Measurements from ENCODE around the gene MKLN1.

The MKLN1 gene

DNA sequence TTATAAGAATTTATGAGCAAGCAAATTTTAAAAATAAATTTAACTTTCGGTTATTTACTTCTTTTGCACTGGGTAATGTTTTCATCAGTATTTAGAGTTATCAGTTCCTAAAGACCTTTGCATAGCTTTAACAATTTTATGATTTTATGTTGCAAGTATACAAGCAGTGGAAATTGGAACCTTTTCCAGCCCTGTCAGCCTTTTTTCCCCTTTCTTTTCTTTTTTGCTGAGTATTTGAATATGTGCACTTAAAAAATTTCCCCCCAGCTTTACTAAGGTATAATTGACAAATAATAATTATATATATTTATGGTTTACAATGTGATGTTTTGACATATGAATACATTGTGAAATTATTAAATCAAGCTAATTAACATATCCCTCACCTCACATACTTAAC is 62.6 kb downstream of the MKLN1 start:
- TF ChIP-seq, protein P1, sequence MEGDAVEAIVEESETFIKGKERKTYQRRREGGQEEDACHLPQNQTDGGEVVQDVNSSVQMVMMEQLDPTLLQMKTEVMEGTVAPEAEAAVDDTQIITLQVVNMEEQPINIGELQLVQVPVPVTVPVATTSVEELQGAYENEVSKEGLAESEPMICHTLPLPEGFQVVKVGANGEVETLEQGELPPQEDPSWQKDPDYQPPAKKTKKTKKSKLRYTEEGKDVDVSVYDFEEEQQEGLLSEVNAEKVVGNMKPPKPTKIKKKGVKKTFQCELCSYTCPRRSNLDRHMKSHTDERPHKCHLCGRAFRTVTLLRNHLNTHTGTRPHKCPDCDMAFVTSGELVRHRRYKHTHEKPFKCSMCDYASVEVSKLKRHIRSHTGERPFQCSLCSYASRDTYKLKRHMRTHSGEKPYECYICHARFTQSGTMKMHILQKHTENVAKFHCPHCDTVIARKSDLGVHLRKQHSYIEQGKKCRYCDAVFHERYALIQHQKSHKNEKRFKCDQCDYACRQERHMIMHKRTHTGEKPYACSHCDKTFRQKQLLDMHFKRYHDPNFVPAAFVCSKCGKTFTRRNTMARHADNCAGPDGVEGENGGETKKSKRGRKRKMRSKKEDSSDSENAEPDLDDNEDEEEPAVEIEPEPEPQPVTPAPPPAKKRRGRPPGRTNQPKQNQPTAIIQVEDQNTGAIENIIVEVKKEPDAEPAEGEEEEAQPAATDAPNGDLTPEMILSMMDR (IDR thresholded peaks at IDR 0.05; ENCODE audit: low read depth, low read length) = no peak
- no peak for DNase-seq (ENCODE audit: low read depth in 2 of 2)
- no peak overlapping the region for H3K4me3 ChIP-seq (replicated peaks in 1 of 2; ENCODE audit: low read depth in 2 of 2, low read length in 2 of 2)

DNA sequence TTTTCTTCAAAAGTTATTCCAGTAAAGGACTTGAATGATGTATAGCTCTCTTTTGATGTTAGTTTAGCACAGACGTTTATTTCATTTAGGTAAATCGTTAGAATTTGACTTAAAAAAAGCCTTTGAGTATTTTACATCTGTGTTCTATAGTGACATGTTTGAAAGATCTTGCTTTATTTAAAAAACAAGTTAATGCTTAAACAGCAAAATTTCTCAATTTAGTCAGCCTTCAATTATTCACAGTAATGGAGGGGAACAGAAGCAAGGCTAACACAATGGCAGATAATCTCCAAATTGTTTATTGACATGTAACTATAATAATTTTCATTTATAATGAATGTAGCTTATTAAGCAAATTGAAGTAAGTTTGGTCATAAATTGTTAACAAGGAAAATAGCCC is 63.5 kb downstream of the MKLN1 start:
- no peak overlapping the region for H3K4me3 ChIP-seq (replicated peaks in 1 of 2; ENCODE audit: low read depth in 2 of 2, low read length in 2 of 2)
- no peak for DNase-seq (ENCODE audit: low read depth in 2 of 2)
- TF ChIP-seq, protein P1 (IDR thresholded peaks at IDR 0.05; ENCODE audit: low read depth, low read length) = no peak

DNA sequence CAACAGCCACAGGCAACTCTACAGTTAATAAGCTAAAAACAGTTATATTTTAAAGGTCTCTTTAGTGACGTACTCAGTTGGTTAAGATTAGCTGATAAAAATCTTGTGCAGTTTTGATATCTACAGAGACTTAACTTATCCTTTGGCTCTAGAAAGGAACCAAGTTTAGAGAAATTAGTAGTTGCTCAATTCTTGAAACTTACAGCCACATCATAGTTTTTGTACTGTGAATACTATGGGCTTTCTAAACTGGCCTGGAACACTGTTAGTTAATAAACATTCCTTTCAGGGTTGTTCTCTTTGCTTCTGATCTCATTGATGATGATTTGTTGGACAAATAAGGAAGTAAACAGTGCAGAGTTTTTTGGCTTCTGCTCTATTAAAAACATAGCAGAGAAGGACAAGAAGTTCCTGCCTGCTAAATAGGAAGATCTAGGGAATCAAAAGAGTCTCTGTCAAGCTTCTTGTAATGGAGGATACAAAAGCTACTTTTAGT is 73.1 kb downstream of the MKLN1 start:
- TF ChIP-seq, protein P1 (IDR thresholded peaks at IDR 0.05; ENCODE audit: low read depth, low read length) = no peak
- peak; percentile 47 to 83 for DNase-seq (ENCODE audit: low read depth in 2 of 2)
- no peak overlapping the region for H3K4me3 ChIP-seq (replicated peaks in 1 of 2; ENCODE audit: low read depth in 2 of 2, low read length in 2 of 2)

DNA sequence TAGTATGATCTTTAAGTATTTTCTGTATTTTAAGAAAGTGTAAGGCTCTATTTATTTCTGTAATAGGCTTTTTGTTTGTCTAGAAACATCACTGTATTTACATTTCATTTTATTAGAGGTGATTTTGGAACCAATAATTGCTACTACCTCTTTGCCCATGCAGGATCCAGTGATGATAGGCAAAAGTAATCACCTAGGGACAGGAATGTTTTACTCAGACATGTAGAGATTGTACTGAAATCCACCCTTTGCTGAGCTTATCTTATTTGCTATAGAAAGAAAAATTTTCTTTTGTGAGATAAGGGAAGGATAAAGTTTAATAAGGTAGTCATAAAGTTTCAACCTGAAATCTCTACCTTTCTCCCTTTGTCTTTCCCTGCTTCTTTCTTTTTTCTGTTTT is 73.5 kb downstream of the MKLN1 start:
- TF ChIP-seq, protein P1 (IDR thresholded peaks at IDR 0.05; ENCODE audit: low read depth, low read length) = no peak
- no peak overlapping the region for H3K4me3 ChIP-seq (replicated peaks in 1 of 2; ENCODE audit: low read depth in 2 of 2, low read length in 2 of 2)
- no peak for DNase-seq (ENCODE audit: low read depth in 2 of 2)

DNA sequence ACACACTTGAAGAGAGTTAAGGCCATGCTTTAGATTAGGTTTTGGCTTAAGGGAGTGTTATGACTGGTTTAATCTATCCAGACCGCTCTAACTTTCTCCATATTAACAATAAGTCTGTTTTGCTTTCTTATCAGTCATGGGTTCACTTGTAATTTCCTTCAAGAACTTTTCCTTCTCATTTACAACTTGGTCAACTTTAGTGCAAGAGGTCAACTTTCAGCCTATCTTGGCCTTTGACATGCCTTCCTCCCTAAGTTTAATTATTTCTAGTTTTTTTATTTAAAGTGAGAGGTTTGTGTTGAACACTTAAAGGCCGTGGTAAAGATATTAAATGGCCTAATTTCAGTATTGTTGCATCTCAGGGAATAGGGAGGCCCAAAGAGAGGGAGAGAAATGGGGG is 75.6 kb downstream of the MKLN1 start:
- DNase-seq (ENCODE audit: low read depth in 2 of 2) = no peak
- TF ChIP-seq, protein P1 (IDR thresholded peaks at IDR 0.05; ENCODE audit: low read depth, low read length) = no peak
- H3K4me3 ChIP-seq (replicated peaks in 1 of 2; ENCODE audit: low read depth in 2 of 2, low read length in 2 of 2) = no peak overlapping the region

DNA sequence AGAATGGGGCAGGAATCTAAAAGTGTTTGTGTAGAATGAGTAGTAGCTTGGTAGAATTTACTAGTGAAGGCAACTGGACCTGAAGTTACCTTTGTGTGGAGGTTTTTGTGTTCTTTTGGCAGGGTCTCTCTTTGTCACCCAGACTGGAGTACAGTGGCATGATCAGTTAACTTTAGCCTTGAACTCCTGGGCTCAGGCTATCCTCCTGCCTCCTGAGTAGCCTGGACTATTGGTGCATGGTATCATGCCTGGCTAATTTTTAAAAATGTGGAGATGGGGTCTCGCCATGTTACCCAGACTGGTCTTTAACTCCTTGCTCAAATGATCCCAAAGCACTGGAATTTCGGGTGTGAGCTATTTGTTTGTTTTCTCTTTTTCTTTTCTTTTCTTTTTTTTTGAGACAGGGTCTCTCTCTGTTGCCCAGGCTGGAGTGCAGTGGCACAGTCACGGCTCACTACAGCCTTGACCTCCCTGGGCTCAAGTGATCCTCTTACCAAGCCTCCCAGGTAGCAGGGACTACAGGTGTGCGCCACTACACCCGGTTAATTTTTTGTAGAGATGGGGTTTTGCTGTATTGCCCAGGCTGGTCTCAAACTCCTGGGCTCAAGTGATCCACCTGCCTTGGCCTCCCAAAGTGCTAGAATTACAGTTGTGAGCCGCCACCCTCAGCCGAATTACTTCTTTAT is 76.7 kb downstream of the MKLN1 start:
- TF ChIP-seq, protein P1 (IDR thresholded peaks at IDR 0.05; ENCODE audit: low read depth, low read length) = no peak
- H3K4me3 ChIP-seq (replicated peaks in 1 of 2; ENCODE audit: low read depth in 2 of 2, low read length in 2 of 2) = no peak overlapping the region
- no peak for DNase-seq (ENCODE audit: low read depth in 2 of 2)

All from cardiac fibroblast (primary cell).